Breast epithelium (tissue), 3 donors: ENCODE measurements around the gene CMSS1.

Experiments used
- POLR2A ChIP-seq: fragments of 450-650 bp; IDR thresholded peaks from one replicate; pipeline ENCODE4 v1.6.1; 2016; ENCODE audit warnings: antibody characterized with exemption, mild to moderate bottlenecking, moderate library complexity
- POLR2AphosphoS5 ChIP-seq, 3 donors: sonication (generic); formaldehyde crosslinking; IDR thresholded peaks; one replicate each; pipeline ENCODE4 v1.6.1; 2017; ENCODE audit warnings: antibody characterized with exemption in 3 of 3
- TF ChIP-seq, protein P1 (sequence below), 3 donors: fragments of 450-650 bp; IDR thresholded peaks; one replicate each; pipeline ENCODE4 v1.5.1; 2016 to 2017; ENCODE audit warnings: antibody characterized with exemption in 3 of 3, mild to moderate bottlenecking in 3 of 3, moderate library complexity in 3 of 3

- TF ChIP-seq, protein P1, sequence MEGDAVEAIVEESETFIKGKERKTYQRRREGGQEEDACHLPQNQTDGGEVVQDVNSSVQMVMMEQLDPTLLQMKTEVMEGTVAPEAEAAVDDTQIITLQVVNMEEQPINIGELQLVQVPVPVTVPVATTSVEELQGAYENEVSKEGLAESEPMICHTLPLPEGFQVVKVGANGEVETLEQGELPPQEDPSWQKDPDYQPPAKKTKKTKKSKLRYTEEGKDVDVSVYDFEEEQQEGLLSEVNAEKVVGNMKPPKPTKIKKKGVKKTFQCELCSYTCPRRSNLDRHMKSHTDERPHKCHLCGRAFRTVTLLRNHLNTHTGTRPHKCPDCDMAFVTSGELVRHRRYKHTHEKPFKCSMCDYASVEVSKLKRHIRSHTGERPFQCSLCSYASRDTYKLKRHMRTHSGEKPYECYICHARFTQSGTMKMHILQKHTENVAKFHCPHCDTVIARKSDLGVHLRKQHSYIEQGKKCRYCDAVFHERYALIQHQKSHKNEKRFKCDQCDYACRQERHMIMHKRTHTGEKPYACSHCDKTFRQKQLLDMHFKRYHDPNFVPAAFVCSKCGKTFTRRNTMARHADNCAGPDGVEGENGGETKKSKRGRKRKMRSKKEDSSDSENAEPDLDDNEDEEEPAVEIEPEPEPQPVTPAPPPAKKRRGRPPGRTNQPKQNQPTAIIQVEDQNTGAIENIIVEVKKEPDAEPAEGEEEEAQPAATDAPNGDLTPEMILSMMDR (IDR thresholded peaks at IDR 0.05), result peak; percentile 28 to 75 (median 51)
- no peak for TF ChIP-seq POLR2A
- peak in 1 of 3 donors; percentile 38 for TF ChIP-seq POLR2AphosphoS5 (IDR thresholded peaks at IDR 0.05)
These were observed 251.2 kb downstream of the CMSS1 start for GRCh38 chr3:100068826-100069225.
